IMR-90 (cell line): ENCODE measurements around the gene ADAMTS6. TPM values are rescaled to one million over a fixed set of nuclear protein-coding genes. Genes with fewer than 3 reads are reported as not detected.

ENCODE experiments used
- ATAC-seq: fragments of 200-7000 bp; cut with Tn5 transposase; 2 replicates; pipeline ENCODE4 v1.9.1; 2020; ENCODE audit warnings: low read depth, mild to moderate bottlenecking, moderate library complexity
- BruUV-seq: library from RNA; stranded (reverse); fragments of 400-500 nt; replicated peaks from 2 replicates; lab custom pipeline; 2021; lab: Mats Ljungman, UMichigan
- CTCF ChIA-PET: fragments of 300-600 bp; formaldehyde crosslinking; extraction: SDS; loops from one replicate; lab custom pipeline; 2021; ENCODE audit warnings: antibody characterized with exemption; lab: Yijun Ruan, JAX
- POLR2A ChIA-PET: fragments of 300-600 bp; sonication (Branson Sonifier 250); formaldehyde crosslinking; loops from one replicate; lab custom pipeline; 2022; ENCODE audit warnings: antibody characterized with exemption; ENCODE audit not compliant: unreplicated experiment; lab: Charles Lee
- DNase-seq: peaks from one replicate; pipeline ENCODE4 v3.0.0; 2013
- H2AFZ ChIP-seq: replicated peaks from 2 replicates; pipeline ENCODE3; 2013; ENCODE audit warnings: low read length, mild to moderate bottlenecking; ENCODE audit not compliant: poor library complexity
- H2AK5ac ChIP-seq: 2 replicates; pipeline ENCODE4 v1.6.1; 2013; ENCODE audit warnings: low read depth, low read length, inconsistent platforms
- H2AK9ac ChIP-seq: replicated peaks from 2 replicates; pipeline ENCODE3; 2013; ENCODE audit warnings: mild to moderate bottlenecking, low read depth, low read length, moderate library complexity; ENCODE audit not compliant: poor library complexity
- H2BK120ac ChIP-seq: 2 replicates; pipeline ENCODE4 v1.6.1; 2013; ENCODE audit warnings: low read depth, low read length, inconsistent platforms
- H2BK15ac ChIP-seq: 3 replicates; pipeline ENCODE4 v1.6.1; 2013; ENCODE audit warnings: low read depth, low read length, inconsistent platforms
- H2BK20ac ChIP-seq: 2 replicates; pipeline ENCODE4 v1.6.1; 2013; ENCODE audit warnings: low read depth, mild to moderate bottlenecking, inconsistent platforms, low read length, moderate library complexity
- H2BK5ac ChIP-seq: 2 replicates; pipeline ENCODE4 v1.6.1; 2013; ENCODE audit warnings: mild to moderate bottlenecking, low read depth, low read length, inconsistent platforms; ENCODE audit not compliant: poor library complexity, severe bottlenecking
- H3K14ac ChIP-seq: replicated peaks from 2 replicates; pipeline ENCODE4 v1.6.1; 2013; ENCODE audit warnings: low read depth, low read length, inconsistent platforms
- H3K18ac ChIP-seq: 2 replicates; pipeline ENCODE4 v1.6.1; 2013; ENCODE audit warnings: low read depth, low read length, control low read depth
- H3K23ac ChIP-seq: 2 replicates; pipeline ENCODE4 v1.6.1; 2013; ENCODE audit warnings: low read depth, low read length, inconsistent platforms
- H3K27ac ChIP-seq: 2 replicates; pipeline ENCODE4 v1.5.1; 2013; ENCODE audit warnings: mild to moderate bottlenecking, control low read depth, low read length; ENCODE audit not compliant: insufficient read depth
- H3K27me3 ChIP-seq: 2 replicates; pipeline ENCODE4 v1.6.1; 2013; ENCODE audit warnings: low read length; ENCODE audit not compliant: control insufficient read depth, insufficient read depth
- H3K36me3 ChIP-seq: 2 replicates; pipeline ENCODE4 v1.6.1; 2013; ENCODE audit warnings: low read length, mixed read lengths; ENCODE audit not compliant: control insufficient read depth, insufficient read depth
- H3K4ac ChIP-seq: 2 replicates; pipeline ENCODE4 v1.6.1; 2013; ENCODE audit warnings: low read depth, low read length, inconsistent platforms
- H3K4me1 ChIP-seq: 2 replicates; pipeline ENCODE4 v1.6.1; 2013; ENCODE audit warnings: low read length, mixed read lengths; ENCODE audit not compliant: control insufficient read depth, insufficient read depth
- H3K4me2 ChIP-seq: 2 replicates; pipeline ENCODE4 v1.6.1; 2013; ENCODE audit warnings: low read depth, mild to moderate bottlenecking, control low read depth, low read length, moderate library complexity
- H3K4me3 ChIP-seq: 2 replicates; pipeline ENCODE4 v1.5.1; 2013; ENCODE audit warnings: low read depth, mild to moderate bottlenecking, control low read depth, low read length, moderate library complexity; ENCODE audit not compliant: insufficient read depth
- H3K56ac ChIP-seq: 2 replicates; pipeline ENCODE4 v1.6.1; 2013; ENCODE audit warnings: low read length, inconsistent platforms; ENCODE audit not compliant: insufficient read depth; ENCODE audit errors: extremely low read depth
- H3K79me1 ChIP-seq, 2 experiments: 2 replicates each; pipeline ENCODE4 v1.6.1; 2013; ENCODE audit warnings: low read length in 2 of 2, inconsistent platforms in 1 of 2, low read depth in 1 of 2
- H3K9ac ChIP-seq: 2 replicates; pipeline ENCODE4 v1.6.1; 2013; ENCODE audit warnings: low read depth, low read length, control low read depth
- H3K9me1 ChIP-seq: 2 replicates; pipeline ENCODE4 v1.6.1; 2013; ENCODE audit warnings: low read length, inconsistent platforms; ENCODE audit not compliant: insufficient read depth
- H3K9me3 ChIP-seq: 2 replicates; pipeline ENCODE4 v1.6.1; 2013; ENCODE audit warnings: low read length; ENCODE audit not compliant: control insufficient read depth, insufficient read depth
- H4K20me1 ChIP-seq: 2 replicates; pipeline ENCODE4 v1.6.1; 2013; ENCODE audit warnings: low read length, inconsistent platforms; ENCODE audit not compliant: insufficient read depth
- H4K5ac ChIP-seq: 2 replicates; pipeline ENCODE4 v1.6.1; 2013; ENCODE audit warnings: mild to moderate bottlenecking, low read depth, low read length, control low read depth
- H4K8ac ChIP-seq, 2 experiments: 2 replicates each; pipeline ENCODE4 v1.6.1; 2013; ENCODE audit warnings: low read depth in 2 of 2, low read length in 2 of 2, control low read depth in 1 of 2, inconsistent platforms in 1 of 2
- H4K91ac ChIP-seq: 2 replicates; pipeline ENCODE4 v1.6.1; 2013; ENCODE audit warnings: low read depth, low read length, inconsistent platforms; ENCODE audit not compliant: insufficient read depth
- BHLHE40 ChIP-seq: fragments of 150-350 bp; IDR thresholded peaks from 2 replicates; pipeline ENCODE4 v1.6.1; 2016; ENCODE audit warnings: mild to moderate bottlenecking, low read depth, low read length
- CEBPB ChIP-seq: IDR thresholded peaks from 2 replicates; pipeline ENCODE4 v1.6.1; 2012; ENCODE audit warnings: low read depth, low read length, improper control_type of control experiment
- CHD1 ChIP-seq: IDR thresholded peaks from 2 replicates; pipeline ENCODE4 v1.6.1; 2012; ENCODE audit warnings: low read depth, low read length, improper control_type of control experiment
- MAZ ChIP-seq: IDR thresholded peaks from 2 replicates; pipeline ENCODE4 v1.6.1; 2012; ENCODE audit warnings: low read depth, mild to moderate bottlenecking, low read length, improper control_type of control experiment, moderate library complexity, borderline replicate concordance
- MXI1 ChIP-seq: IDR thresholded peaks from 2 replicates; pipeline ENCODE4 v1.6.1; 2012; ENCODE audit warnings: low read depth, mild to moderate bottlenecking, low read length, moderate library complexity, borderline replicate concordance
- RAD21 ChIP-seq: IDR thresholded peaks from 2 replicates; pipeline ENCODE4 v1.6.1; 2012; ENCODE audit warnings: low read length, improper control_type of control experiment
- RCOR1 ChIP-seq: IDR thresholded peaks from 2 replicates; pipeline ENCODE4 v1.6.1; 2012; ENCODE audit warnings: mild to moderate bottlenecking, low read length, improper control_type of control experiment; ENCODE audit not compliant: insufficient replicate concordance
- RFX5 ChIP-seq: IDR thresholded peaks from 2 replicates; pipeline ENCODE4 v1.8.0; 2012; ENCODE audit warnings: low read depth, mild to moderate bottlenecking, low read length, moderate library complexity
- WGBS, 2 experiments: methylation state at CpG; one replicate each; pipeline versions ENCODE4 v1.1.5 to v1.1.7; 2013; ENCODE audit warnings: missing lambda C conversion rate in 2 of 2; ENCODE audit not compliant: insufficient read length in 1 of 2; ENCODE audit errors: extremely low coverage in 2 of 2; 5-methylcytosine and 5-hydroxymethylcytosine counted together
- dilution Hi-C: fragments of 300-500 bp; cut with HindIII; formaldehyde crosslinking; loops from one replicate; pipeline ENCODE4 v1.14.3; 2018; ENCODE audit warnings: low sequenced_read_pairs; ENCODE audit not compliant: unreplicated experiment
- in situ Hi-C: fragments of 300-500 bp; cut with MboI; formaldehyde crosslinking; loops from 3 replicates; pipeline ENCODE4 v1.14.3; 2019; ENCODE audit warnings: low sequenced_read_pairs, inconsistent platforms, mixed read lengths
- intact Hi-C: fragments of 100-400 bp; cut with micrococcal nuclease; formaldehyde crosslinking; loops from 2 replicates; pipeline ENCODE4 v1.10.0; 2022
- polyA plus RNA-seq, 3 experiments: library from polyadenylated mRNA; depleted of rRNA; stranded (reverse); fragments of >200 nt; gene quantifications; 2 replicates each; pipeline ENCODE4 v1.2.3, GENCODE V29; 2012; ENCODE audit warnings: low replicate concordance in 1 of 3
- total RNA-seq: library from RNA; depleted of rRNA; stranded (reverse); fragments of >200 nt; gene quantifications from 2 replicates; pipeline ENCODE4 v1.2.3, GENCODE V29; 2012
- TF ChIP-seq, protein P1 (sequence below): fragments of 150-350 bp; IDR thresholded peaks from 2 replicates; pipeline ENCODE4 v1.6.1; 2016; ENCODE audit warnings: low read depth, mild to moderate bottlenecking, low read length, moderate library complexity, borderline replicate concordance
- TF ChIP-seq, protein P2 (sequence below): conservative IDR thresholded peaks from 2 replicates; pipeline ENCODE4 v1.5.1; 2012; ENCODE audit warnings: mild to moderate bottlenecking, low read depth, low read length, improper control_type of control experiment

Gene ADAMTS6
- total and polyA plus RNA-seq, 2 of the 4 experiments (the other 2 are of a cell fraction), result 23.9 to 173 TPM

DNA sequence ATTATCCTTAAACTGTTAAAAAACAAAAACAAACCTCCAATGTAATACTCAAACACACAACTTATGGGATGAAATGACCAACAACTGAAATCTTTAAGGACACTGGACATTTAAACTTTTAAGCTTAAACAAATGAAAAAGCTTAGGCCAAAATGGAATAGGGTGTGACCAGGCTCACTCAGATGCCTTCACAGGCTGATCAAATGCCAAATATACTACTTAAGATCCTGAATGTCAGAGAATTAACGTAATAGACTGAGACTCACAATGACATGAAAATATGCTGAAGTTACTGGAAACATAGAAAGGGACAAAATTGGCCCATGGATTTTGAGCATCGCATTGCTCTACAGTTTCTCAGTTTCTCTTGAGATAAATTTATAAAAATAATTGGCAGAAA is 286.8 kb downstream of the ADAMTS6 start:
- no CpG with 5 or more reads among the region's 2 CpGs for WGBS, 2 experiments
- Histone ChIP-seq H2BK15ac (peak overlapping the region; percentile 33; the same call in 2 of the 3 replicates), H3K36me3 (peaks cover 4% of the 10 kb centered on the region; the same call in 1 of the 2 replicates), H3K9me1 (0 out of 2 replicates have a peak, but pooled peaks cover 4% of the 10 kb centered on the region), H2AFZ (no peak overlapping the region), H3K27ac (no peak overlapping the region), H3K14ac (no peak overlapping the region; the same call in 1 of the 2 replicates), H2AK5ac (peak overlapping the region; percentile 5; the same call in 1 of the 2 replicates), H3K79me1 (peaks cover 13 to 16% of the 10 kb centered on the region in 2 experiments), H3K56ac (no peak overlapping the region), H2BK5ac (peak overlapping the region; percentile 100), H3K23ac (peak overlapping the region; percentile 26; the same call in 1 of the 2 replicates), H2AK9ac (no peak overlapping the region), H4K91ac (peak overlapping the region; percentile 63; the same call in 1 of the 2 replicates), H3K4me1 (peaks cover 9% of the 10 kb centered on the region; the same call in 1 of the 2 replicates), H4K8ac (peak overlapping the region; percentile 75 to 95), H3K4me3 (no peak overlapping the region), H3K9me3 (no peaks in the 10 kb centered on the region), H3K27me3 (no peaks in the 10 kb centered on the region), H3K4ac (peak overlapping the region; percentile 12; the same call in 1 of the 2 replicates), H3K18ac (peak overlapping the region; percentile 82; the same call in 1 of the 2 replicates), H4K5ac (peak overlapping the region; percentile 91; the same call in 1 of the 2 replicates), H2BK120ac (peak overlapping the region; percentile 67), H3K4me2 (no peak overlapping the region), H4K20me1 (no peaks in the 10 kb centered on the region), H2BK20ac (peak overlapping the region; percentile 7; the same call in 1 of the 2 replicates), H3K9ac (no peak overlapping the region)
- ChIA-PET CTCF (interaction anchor here (0.5 to 1.1 kb wide), 3 partner anchors 39 to 113 kb away, joined by 3 read pairs; no protein-coding TSS in a partner anchor), POLR2A (no interaction called here)
- dilution Hi-C loops (no loop called here), intact Hi-C loops (loop anchor here (5.0 kb wide), 1 partner anchor 112 kb away; no protein-coding TSS in a partner anchor), in situ Hi-C loops (loop anchor here (5.0 kb wide), 1 partner anchor 287 kb away; the partner anchor contains the start of gene ADAMTS6)
- TF ChIP-seq MAZ, result no peak
- TF ChIP-seq RAD21, result no peak
- no peak for TF ChIP-seq BHLHE40
- TF ChIP-seq CHD1, result no peak
- TF ChIP-seq, protein P1, sequence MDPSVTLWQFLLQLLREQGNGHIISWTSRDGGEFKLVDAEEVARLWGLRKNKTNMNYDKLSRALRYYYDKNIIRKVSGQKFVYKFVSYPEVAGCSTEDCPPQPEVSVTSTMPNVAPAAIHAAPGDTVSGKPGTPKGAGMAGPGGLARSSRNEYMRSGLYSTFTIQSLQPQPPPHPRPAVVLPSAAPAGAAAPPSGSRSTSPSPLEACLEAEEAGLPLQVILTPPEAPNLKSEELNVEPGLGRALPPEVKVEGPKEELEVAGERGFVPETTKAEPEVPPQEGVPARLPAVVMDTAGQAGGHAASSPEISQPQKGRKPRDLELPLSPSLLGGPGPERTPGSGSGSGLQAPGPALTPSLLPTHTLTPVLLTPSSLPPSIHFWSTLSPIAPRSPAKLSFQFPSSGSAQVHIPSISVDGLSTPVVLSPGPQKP, result no peak
- TF ChIP-seq, protein P2, sequence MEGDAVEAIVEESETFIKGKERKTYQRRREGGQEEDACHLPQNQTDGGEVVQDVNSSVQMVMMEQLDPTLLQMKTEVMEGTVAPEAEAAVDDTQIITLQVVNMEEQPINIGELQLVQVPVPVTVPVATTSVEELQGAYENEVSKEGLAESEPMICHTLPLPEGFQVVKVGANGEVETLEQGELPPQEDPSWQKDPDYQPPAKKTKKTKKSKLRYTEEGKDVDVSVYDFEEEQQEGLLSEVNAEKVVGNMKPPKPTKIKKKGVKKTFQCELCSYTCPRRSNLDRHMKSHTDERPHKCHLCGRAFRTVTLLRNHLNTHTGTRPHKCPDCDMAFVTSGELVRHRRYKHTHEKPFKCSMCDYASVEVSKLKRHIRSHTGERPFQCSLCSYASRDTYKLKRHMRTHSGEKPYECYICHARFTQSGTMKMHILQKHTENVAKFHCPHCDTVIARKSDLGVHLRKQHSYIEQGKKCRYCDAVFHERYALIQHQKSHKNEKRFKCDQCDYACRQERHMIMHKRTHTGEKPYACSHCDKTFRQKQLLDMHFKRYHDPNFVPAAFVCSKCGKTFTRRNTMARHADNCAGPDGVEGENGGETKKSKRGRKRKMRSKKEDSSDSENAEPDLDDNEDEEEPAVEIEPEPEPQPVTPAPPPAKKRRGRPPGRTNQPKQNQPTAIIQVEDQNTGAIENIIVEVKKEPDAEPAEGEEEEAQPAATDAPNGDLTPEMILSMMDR, result no peak
- no peak for TF ChIP-seq RCOR1
- TF ChIP-seq MXI1, result no peak
- no peak for TF ChIP-seq CEBPB
- TF ChIP-seq RFX5, result no peak
- BruUV-seq, result no TSS peak
- ATAC-seq, result no peak
- no peak for DNase-seq
